Amygdala (tissue), 56 donors: ENCODE results near the gene OGFR.
A peak's percentile ranks its signal among the peaks of the same experiment; 100 is the strongest.
"Not testable (repeated sequence)": the region's sequence is repeated elsewhere in the genome, so short reads cannot be mapped to it uniquely, and the experiment has no call there.

Experiments
- DNase-seq, 56 donors: peaks; one replicate each; lab custom pipeline; 2025; lab: John Stamatoyannopoulos, UW

The OGFR gene

DNA sequence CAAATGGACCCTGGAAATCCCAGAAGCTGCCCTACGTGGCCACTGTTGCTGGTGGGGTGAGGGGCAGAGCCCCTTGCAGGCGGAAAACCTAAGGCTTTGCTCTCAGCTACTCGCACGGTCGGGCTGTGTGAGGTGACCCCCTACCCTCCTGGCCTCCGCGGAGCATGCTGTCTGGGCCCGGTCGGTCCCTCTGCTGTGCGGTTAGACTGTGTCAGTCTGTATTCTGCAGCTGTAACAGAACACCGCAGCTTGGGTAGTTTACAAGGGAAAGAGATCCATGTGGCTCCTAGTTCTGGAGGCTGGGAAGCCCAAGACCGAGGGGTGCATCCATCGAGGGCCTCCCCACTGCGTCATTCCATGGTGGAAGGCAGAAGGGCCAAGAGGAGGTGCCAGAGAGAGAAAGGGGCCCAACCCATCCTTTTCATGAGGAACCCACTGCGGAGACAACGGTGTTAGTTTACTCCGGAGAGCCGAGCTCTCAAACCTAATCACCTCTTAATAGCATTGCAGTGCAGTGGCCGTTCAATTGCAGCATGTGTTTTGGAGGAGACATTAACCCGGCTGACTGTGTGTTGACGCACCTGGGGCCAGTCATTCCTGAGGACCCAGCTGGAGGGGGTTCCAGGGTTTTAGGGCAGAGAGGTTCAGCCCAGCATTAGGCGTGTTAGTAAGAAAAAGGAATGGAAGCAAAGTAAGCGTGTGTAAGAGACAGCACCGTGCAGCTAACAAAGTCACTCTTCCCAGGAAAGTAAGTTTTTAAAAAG, 30.5 kb downstream of the OGFR start:
- DNase-seq = no peak

DNA sequence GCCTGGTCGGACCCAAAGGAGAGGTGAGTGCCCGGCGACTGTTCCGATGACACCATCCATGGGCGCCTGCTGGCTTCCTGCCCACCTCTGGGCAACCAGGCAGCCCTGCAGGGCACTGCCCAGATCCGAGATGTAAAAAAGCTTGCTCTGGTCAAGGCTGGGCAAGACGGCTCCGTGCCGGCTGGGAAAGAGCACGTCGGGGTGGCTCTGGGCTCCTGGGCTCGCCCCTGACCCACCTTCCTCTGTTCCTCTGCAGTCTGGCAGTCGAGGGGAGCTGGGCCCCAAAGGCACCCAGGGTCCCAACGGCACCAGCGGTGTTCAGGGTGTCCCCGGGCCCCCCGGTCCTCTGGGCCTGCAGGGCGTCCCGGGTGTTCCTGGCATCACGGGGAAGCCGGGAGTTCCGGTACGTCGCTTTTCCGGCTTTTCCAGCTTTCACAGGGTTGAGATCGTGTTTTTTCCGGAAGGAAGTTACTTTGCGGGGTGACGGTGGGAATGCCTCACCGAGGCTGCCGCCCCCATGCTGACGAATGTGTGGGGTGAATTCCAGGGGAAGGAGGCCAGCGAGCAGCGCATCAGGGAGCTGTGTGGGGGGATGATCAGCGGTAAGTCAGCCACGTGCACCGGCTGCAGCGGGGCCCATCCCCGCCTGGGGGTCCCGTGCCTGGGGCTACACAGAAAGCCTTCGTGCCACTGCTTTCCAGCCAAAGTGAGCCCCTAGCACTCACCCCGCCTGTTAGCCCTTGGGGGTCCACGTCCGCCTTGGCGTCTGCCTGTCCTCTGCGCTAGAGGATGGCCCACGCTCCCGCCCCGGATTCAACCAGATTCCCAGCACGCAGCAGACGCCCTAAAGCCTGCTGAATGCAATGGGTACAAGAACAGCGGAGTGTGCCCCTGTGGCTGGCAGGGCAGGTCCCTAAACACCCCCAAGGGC, 31.6 kb downstream of the OGFR start:
- DNase-seq = no peak

DNA sequence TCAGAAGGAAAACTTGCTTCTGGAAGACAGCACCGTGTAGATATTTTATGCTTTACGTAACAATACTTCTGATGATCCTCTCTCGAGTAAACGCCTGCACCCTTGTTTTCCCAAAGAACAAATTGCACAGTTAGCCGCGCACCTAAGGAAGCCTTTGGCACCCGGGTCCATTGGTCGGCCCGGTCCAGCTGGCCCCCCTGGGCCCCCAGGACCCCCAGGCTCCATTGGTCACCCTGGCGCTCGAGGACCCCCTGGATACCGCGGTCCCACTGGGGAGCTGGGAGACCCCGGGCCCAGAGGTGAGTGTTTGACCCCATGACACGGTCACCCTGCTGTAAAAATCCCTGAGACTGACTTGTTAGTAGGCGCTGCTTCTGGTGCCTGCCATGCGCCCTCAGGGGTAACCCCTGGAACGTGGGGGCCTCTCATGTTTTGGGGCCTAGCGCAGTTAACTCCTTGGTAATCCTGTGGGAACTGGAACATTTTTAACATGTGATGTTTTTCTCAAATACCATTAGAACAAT, 32.4 kb downstream of the OGFR start:
- DNase-seq = no peak

DNA sequence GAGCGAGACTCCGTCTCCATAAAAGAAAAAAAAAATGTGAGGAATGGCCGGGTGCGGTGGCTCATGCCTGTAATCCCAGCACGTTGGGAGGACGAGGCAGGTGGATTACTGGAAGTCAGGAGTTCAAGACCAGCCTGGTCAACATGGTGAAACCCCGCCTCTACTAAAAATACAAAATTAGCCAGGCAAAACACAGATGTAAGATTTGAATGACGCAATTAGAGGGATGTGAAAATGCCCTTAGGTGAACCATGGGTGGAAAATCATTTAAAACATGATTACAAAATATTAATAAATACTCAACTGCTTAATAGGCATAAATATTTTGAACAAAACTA, 33.1 kb downstream of the OGFR start:
- DNase-seq = no peak

DNA sequence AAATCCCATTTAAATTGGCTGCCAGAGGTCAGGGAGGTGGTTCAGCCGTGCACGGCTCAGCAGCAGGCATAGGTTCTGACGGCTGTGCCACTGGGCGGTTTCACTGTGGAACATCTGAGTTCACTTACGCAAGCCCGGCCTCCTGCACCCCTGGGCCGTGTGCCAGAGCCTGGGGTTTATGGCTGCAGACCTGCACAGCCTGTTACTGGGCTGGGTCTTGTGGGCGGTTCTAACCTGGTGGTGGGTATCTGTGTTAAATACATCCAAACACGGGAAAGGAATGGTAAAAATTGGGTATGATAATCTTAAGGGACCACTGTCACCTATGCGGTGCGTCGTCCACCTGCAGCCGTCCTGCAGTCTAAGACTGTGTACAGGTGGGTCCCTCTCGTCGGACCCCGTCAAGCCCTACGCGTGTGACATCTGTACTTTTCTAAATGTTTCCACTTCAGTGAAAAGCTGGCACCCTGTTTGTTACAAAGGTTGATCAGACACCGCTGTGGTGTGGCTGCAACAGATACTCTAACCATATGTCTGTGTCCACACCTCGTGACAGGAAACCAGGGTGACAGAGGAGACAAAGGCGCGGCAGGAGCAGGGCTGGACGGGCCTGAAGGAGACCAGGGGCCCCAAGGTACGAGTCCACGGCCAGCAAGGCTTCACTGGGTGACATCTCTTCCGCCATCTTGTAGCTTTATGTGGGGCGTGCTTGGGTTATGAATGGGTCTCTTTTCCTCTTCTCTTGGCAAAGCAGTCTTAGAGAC, 33.7 kb downstream of the OGFR start:
- no peak for DNase-seq

DNA sequence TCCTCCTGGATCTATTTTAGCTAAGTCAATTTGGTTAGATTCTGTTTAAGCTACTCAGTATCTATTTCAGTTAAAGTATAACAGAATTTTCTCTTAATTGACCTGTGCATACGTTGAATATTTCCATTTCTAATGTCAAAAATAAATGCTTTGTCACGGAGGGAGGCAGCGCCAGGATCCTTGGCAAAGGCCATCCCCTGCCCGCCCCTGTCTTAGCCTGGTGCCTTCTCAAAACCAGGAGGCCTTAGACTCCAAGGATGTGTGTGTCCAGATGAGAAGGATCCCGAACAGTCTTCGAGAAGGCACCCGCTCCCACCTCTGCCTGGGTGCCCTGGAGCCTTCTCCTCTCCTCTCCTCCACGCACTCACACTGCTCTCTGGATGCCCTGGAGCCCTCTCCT, 34.6 kb downstream of the OGFR start:
- DNase-seq = no peak

DNA sequence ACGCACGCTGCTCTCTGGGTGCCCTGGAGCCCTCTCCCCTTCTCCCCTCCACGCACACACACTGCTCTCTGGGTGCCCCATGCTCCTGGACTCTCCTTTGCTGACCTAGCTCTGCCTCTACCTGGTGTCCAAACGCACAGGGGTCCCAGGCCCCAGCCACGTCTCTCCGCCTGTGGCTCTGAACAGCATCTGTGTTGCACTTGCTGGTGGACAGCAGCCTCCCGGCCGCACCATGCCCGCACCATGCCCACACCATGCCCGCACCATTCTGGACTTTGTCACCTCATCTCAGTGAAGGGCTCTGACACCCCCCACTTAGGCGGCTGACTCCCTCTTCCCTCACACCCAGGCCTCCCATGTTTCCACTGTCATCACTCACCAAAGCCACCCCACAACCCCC, 35.2 kb downstream of the OGFR start:
- no peak for DNase-seq

DNA sequence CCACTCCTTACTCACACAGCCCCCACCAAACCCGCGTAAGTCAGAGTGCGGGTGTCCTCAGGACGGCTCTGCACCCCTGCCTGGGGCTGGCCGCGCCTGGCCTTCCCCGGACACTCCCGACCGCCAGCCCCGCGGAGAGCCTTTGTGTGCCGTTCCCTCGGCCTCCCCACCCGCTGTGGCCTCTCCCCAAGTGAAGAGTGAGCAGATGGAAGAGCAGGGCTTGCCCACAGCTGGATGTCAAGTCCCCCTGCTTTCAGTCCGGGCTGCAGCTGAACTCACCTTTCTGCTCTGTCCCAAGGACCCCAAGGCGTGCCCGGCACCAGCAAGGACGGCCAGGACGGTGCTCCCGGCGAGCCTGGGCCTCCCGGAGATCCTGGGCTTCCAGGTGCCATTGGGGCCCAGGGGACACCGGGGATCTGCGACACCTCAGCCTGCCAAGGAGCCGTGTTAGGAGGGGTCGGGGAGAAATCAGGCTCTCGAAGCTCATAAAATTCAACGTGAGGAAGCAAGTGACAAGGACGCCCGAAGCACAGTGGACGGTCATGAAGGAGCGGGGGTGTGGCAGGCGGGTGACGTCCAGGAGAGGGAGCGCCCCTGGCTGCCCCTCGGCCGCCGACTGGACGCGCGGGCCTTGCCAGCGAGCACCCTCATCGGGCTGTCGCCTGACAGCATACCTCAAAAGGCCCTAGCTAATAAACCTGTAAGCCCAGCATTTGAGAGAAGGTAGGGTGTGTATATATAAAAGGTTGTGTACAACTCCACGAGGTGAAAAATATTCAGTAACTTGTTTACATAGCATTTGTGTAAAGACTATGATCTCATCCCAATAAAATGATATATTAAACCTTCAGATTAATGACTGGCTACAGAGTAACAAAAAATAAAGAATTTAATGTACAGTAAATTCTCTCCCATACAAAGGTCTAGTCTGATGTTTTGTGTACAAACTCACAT, 35.9 kb downstream of the OGFR start:
- no peak for DNase-seq

DNA sequence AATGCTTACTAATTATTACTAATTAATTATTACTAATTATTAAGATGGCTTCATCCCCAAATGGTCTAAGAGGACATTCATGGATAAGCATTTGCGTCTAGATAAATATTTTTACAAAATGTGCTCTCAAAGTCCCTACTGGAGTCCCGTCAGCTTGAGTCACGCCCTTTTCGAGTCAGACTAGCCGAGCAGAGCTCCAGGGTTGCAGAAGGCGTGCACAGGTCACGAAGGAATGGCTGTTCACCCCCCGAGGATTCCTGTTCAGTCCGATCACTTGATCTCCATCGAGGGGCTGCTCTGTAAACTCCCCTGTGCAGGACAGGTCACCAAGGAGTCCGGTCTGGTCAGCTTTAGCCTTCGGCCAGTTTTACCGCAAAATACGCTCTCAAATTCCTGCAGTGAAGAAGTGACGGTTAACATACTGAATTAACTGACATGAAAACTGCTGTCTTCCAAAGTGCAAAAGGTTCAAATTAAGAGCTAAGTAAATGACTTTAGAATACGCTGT, 37.1 kb downstream of the OGFR start:
- no peak for DNase-seq

DNA sequence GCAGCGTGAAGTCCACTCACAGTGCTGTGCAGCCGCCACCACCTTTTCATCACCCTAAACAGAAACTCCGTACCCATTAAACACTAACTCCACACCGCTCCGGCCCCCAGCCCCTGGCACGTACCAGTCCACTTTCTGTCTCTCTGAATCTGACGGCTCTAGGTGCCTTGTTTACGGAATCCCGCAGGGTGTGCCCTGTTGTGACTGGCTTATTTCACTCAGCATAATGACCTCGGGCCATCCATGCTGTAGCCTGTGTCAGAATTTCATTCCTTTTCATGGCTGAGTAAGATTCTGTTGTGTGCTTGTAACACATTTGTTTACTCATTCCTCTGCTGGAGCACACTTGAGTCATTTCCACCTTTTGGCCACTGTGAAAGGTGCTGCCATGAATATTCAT, 39.0 kb downstream of the OGFR start:
- DNase-seq = no peak

DNA sequence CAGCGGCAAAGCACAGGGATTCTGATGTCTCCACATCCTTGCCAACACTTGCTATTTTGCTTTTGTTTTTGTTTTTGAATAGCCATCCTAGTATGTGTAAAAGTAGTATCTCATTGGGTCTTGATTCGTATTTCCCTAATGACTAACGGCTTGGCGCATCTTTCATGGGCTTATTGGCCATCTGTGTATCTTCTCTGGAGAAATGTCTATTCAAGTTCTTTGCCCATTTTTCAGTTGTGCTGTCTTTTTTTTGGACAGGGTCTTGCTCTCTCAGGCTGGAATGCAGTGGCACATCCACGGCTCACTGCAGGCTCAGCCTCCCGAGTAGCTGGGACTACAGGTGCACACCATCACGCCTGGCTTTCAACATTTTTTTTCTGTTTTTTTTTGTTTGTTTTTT, 39.5 kb downstream of the OGFR start:
- no peak for DNase-seq

DNA sequence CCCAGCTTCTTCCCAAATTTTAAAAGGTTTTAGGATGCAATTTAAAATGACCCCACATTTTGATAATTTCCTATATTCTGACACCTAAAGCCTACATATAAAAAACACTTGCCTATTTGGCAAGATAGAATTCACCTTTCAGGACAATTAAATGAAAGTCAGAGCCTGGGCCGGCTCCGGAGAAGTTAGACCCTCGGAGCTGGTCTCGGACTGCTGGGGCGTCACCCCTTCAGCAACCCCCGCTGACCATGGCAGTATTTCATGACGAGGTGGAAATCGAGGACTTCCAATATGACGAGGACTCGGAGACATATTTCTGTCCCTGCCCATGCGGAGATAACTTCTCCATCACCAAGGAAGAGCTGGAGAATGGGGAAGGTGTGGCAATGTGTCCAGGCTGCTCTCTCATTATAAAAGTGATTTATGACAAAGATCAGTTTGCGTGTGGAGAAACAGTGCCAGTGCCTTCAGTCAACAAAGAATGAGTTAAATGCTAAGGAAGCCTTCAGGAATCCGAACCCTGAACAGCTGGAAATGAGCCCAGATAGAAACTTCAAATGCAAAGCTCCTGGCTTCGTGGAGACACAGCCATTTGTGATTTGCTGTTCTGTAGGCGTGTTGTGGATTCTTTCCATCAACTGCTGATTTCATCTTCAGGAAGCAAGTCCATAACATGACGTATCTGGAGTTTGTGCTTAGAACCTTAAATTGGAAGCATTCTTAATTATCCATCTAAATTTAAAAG, 41.0 kb downstream of the OGFR start:
- DNase-seq = peak in 1 of 56 donors; percentile 16

DNA sequence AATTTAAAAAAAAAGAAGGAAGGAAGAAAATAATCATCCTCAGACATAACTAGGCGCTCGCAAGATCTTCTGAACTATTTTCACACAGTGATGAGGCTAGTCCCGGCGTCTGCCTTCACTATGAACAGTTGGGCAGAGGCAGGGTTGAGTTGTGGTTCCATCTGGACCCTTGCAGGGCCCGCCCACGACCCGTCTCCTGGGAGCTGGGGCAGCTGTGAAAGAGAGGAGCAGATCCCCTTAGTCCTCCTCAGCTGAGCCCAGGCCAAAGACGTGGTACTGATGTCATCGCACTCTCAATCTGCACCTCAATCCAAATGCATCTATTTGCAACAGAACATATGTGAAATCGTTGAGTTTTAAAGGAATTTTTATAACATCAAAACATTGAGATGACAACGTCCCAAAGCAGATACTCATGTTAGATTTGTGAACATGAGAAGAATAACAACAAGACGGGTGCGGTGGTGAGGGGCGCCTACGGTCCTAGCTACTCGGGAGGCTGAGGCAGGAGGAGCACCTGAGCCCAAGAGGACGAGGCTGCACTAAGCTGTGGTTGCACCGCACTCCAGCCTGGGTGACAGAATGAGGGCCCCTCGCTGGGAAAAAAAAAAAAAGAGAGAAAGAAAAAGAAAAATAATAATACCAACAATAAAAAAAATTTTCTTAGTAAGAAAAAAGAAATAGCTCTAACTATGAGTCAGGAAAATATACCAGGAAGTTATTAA, 41.7 kb downstream of the OGFR start:
- peak in 5 of 56 donors; percentile 6 to 34 (median 15) for DNase-seq

DNA sequence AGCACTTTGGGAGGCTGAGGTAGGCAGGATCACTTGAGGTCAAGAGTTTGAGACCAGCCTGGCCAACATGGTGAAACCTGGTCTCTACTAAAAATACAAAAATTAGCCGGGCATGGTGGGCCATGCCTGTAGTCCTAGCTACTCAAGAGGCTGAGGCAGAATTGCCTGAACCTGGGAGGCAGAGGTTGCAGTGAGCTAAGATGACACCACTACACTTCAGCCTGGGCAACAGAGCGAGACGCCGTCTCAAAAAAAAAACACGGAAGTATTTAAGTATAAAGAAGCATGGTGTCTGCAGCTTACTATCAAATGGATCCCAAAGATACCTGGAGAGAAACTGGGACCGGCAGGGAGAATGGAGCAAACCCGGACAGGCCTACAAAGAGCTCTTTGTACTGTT, 44.3 kb downstream of the OGFR start:
- not testable (repeated sequence) for DNase-seq

DNA sequence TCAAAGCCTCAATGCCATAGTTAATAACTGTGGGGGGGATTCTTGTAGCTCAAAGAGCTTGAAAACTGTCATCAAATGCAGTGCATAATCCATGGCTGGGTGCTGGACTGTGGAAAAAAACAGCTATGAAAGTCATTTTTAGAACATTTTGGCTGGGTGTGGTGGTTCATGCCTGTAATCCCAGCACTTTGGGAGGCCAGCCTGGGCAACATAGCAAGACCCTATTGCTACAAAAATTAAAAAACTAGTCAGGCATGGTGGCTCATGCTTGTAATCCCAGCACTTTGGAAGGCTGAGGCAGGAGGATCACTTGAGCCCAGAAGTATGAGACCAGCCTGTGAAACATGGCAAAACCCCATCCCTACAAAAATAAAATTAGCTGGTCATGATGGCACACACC, 44.8 kb downstream of the OGFR start:
- DNase-seq = no peak

DNA sequence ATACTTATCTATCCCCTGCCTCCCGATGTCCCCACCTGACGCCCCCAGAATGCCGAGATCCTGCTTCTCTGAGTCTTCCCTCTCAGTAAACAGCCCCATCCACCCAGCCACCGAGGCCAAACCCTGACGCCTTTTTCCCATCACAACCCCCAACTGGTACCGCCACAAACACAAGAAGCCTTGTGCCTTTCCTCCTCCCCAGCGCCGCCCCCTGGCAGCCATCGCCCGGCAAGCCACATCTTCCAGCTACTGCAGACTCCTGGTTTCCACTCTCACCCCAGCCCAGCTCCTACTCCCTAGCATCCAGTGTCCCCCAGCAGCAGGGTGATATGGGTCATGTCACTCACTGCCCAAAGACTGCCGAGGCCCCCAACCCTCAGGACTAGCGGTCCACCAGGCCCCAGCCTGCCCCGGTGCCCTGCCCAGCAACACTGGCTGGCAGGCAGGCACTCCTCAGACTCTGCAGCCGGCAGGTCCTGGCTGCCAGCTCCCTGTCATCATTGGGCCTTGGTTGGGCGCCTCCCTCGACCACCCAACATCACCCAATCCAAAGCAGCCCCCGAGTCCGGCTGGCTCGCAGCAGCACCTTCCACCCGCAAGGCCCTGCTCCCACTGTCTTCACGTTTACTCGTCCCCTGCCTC, 45.8 kb downstream of the OGFR start:
- DNase-seq = peak in 53 of 56 donors; percentile 16 to 87 (median 75)

DNA sequence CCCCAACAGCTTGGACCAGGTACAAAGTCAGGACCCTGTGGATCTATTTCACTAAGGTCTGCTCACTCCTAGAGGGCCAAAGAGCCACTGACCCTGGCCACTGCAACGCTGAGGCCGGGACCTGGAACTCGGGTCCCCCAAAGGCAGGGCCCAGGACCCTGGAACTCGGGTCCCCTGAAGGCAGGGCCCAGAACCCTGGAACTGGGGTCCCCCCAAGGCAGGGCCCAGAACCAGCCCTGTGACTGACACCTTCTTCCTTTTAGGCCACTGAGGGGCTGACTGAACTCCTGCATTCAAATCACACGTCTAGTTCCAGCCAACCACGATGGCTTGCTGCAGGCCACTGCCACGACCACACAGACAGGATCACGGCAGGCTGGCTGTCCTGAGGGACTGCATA, 47.6 kb downstream of the OGFR start:
- DNase-seq = no peak

DNA sequence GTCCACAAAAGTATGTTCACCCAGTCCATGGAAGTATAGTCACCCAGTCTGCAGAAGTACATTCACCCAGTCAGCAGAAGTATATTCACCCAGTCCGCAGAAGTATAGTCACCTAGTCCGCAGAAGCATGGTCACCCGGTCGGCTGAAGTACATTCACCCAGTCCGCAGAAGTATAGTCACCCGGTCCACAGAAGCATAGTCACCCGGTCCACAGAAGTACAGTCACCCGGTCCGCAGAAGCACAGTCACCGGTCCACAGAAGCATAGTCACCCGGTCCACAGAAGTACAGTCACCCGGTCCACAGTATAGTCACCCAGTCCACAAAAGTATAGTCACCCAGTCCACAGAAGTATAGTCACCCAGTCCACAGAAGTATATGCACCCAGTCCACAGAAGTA, 48.2 kb downstream of the OGFR start:
- DNase-seq = no peak
